WTC11 (cell line): Measurements from ENCODE around the gene KANK4. TPM values are rescaled to one million over a fixed set of nuclear protein-coding genes. Genes with fewer than 3 reads are reported as not detected.

Source experiments
- ATAC-seq: fragments of 200-7000 bp; cut with Tn5 transposase; 2 replicates; pipeline ENCODE4 v1.10.0; 2021; ENCODE audit warnings: mild to moderate bottlenecking, moderate library complexity
- CTCF ChIA-PET: fragments of 300-600 bp; sonication (Branson Sonifier 250); formaldehyde crosslinking; loops from one replicate; lab custom pipeline; 2021; ENCODE audit warnings: antibody characterized with exemption; lab: Charles Lee
- POLR2A ChIA-PET: fragments of 350-600 bp; sonication (Branson Sonifier 250); formaldehyde crosslinking; loops from one replicate; lab custom pipeline; 2021; ENCODE audit warnings: antibody characterized with exemption; lab: Charles Lee
- DNase-seq: peaks from one replicate; pipeline ENCODE4 v3.0.0; 2021; ENCODE audit warnings: low spot score
- H3K27ac Mint-ChIP-seq: 2 replicates; pipeline ENCODE4 v1.8.0; 2021; ENCODE audit warnings: mixed read lengths
- H3K27me3 Mint-ChIP-seq: 2 replicates; pipeline ENCODE4 v1.8.0; 2021; ENCODE audit warnings: low read depth, mild to moderate bottlenecking, moderate library complexity, mixed read lengths
- H3K36me3 Mint-ChIP-seq: 2 replicates; pipeline ENCODE4 v1.8.0; 2021; ENCODE audit warnings: mixed read lengths
- H3K4me1 Mint-ChIP-seq: 2 replicates; pipeline ENCODE4 v1.8.0; 2022; ENCODE audit warnings: mixed read lengths
- H3K4me3 Mint-ChIP-seq: 2 replicates; pipeline ENCODE4 v1.8.0; 2021; ENCODE audit warnings: mild to moderate bottlenecking, moderate library complexity, mixed read lengths
- H3K9me3 Mint-ChIP-seq: 2 replicates; pipeline ENCODE4 v1.8.0; 2021; ENCODE audit warnings: mixed read lengths
- CBFB ChIP-seq: sonication (generic); formaldehyde crosslinking; IDR thresholded peaks from 2 replicates; pipeline ENCODE4 v1.8.1; 2022; ENCODE audit warnings: mild to moderate bottlenecking, low read depth, missing genetic modification reagents
- CREB1 ChIP-seq: sonication (generic); formaldehyde crosslinking; IDR thresholded peaks from 2 replicates; pipeline ENCODE4 v1.8.0; 2023; ENCODE audit warnings: mild to moderate bottlenecking, missing genetic modification reagents
- FOXJ3 ChIP-seq: sonication (generic); formaldehyde crosslinking; IDR thresholded peaks from 2 replicates; pipeline ENCODE4 v1.9.0; 2021; ENCODE audit warnings: missing genetic modification reagents, mild to moderate bottlenecking, borderline replicate concordance
- FOXK1 ChIP-seq: sonication (generic); formaldehyde crosslinking; IDR thresholded peaks from 2 replicates; pipeline ENCODE4 v1.8.0; 2022; ENCODE audit warnings: mild to moderate bottlenecking, moderate library complexity, missing genetic modification reagents
- HMGXB4 ChIP-seq: sonication (generic); formaldehyde crosslinking; IDR thresholded peaks from 2 replicates; pipeline ENCODE4 v1.8.1; 2023; ENCODE audit warnings: mild to moderate bottlenecking, moderate library complexity, missing genetic modification reagents
- JAZF1 ChIP-seq: fragments of 250-450 bp; sonication (Bioruptor Pico); IDR thresholded peaks from 2 replicates; pipeline ENCODE4 v1.9.0; 2021; ENCODE audit warnings: moderate library complexity, mild to moderate bottlenecking, inconsistent platforms
- KAT7 ChIP-seq: sonication (generic); formaldehyde crosslinking; IDR thresholded peaks from 2 replicates; pipeline ENCODE4 v1.8.1; 2023; ENCODE audit warnings: missing genetic modification reagents, mild to moderate bottlenecking, borderline replicate concordance
- MYBL2 ChIP-seq: sonication (generic); formaldehyde crosslinking; IDR thresholded peaks from 2 replicates; pipeline ENCODE4 v1.8.1; 2023; ENCODE audit warnings: mild to moderate bottlenecking, moderate library complexity, missing genetic modification reagents
- OVOL2 ChIP-seq: fragments of 250-450 bp; sonication (Bioruptor Pico); IDR thresholded peaks from 2 replicates; pipeline ENCODE4 v1.9.0; 2021; ENCODE audit warnings: mild to moderate bottlenecking, borderline replicate concordance
- STAT6 ChIP-seq: sonication (generic); formaldehyde crosslinking; conservative IDR thresholded peaks from 2 replicates; pipeline ENCODE4 v1.8.1; 2023; ENCODE audit warnings: mild to moderate bottlenecking, low read depth, missing genetic modification reagents, moderate library complexity
- ZBTB21 ChIP-seq: sonication (generic); formaldehyde crosslinking; IDR thresholded peaks from 2 replicates; pipeline ENCODE4 v1.8.1; 2023; ENCODE audit warnings: mild to moderate bottlenecking, missing genetic modification reagents, borderline replicate concordance
- ZNF416 ChIP-seq: fragments of 250-450 bp; sonication (Bioruptor Pico); IDR thresholded peaks from 2 replicates; pipeline ENCODE4 v1.9.0; 2021; ENCODE audit warnings: mild to moderate bottlenecking, inconsistent platforms
- ZNF532 ChIP-seq: fragments of 250-450 bp; sonication (Bioruptor Pico); IDR thresholded peaks from 2 replicates; pipeline ENCODE4 v1.9.0; 2021; ENCODE audit warnings: mild to moderate bottlenecking, borderline replicate concordance
- ZNF671 ChIP-seq: fragments of 250-450 bp; sonication (Bioruptor Pico); IDR thresholded peaks from 2 replicates; pipeline ENCODE4 v1.8.0; 2021; ENCODE audit warnings: mild to moderate bottlenecking
- total RNA-seq: library from RNA; stranded (reverse); gene quantifications from 3 replicates; pipeline ENCODE4 v1.2.3, GENCODE V29; 2021
- TF ChIP-seq, protein P1 (sequence below): sonication (generic); formaldehyde crosslinking; IDR thresholded peaks from 2 replicates; pipeline ENCODE4 v1.8.0; 2022; ENCODE audit warnings: mild to moderate bottlenecking, missing genetic modification reagents
- TF ChIP-seq, protein P2 (sequence below): sonication (generic); formaldehyde crosslinking; IDR thresholded peaks from 2 replicates; pipeline ENCODE4 v1.8.1; 2022; ENCODE audit warnings: mild to moderate bottlenecking, missing genetic modification reagents, moderate library complexity, borderline replicate concordance
- TF ChIP-seq, protein P3 (sequence below): sonication (generic); formaldehyde crosslinking; IDR thresholded peaks from 2 replicates; pipeline ENCODE4 v1.8.0; 2022; ENCODE audit warnings: mild to moderate bottlenecking, missing genetic modification reagents
- TF ChIP-seq, protein P4 (sequence below): sonication (generic); formaldehyde crosslinking; IDR thresholded peaks from 2 replicates; pipeline ENCODE4 v1.8.0; 2023; ENCODE audit warnings: missing genetic modification reagents
- TF ChIP-seq, protein P5 (sequence below): sonication (generic); formaldehyde crosslinking; IDR thresholded peaks from 2 replicates; pipeline ENCODE4 v1.8.0; 2022; ENCODE audit warnings: mild to moderate bottlenecking, missing genetic modification reagents

The KANK4 gene
- total RNA-seq, 1 experiment from 2014 or later, result 0.35 TPM

- no peak for TF ChIP-seq CREB1 (CRISPR knock-in tag)
- TF ChIP-seq ZNF532 (CRISPR knock-in tag), result no peak
- TF ChIP-seq ZNF416 (CRISPR knock-in tag), result no peak
- TF ChIP-seq, protein P1, sequence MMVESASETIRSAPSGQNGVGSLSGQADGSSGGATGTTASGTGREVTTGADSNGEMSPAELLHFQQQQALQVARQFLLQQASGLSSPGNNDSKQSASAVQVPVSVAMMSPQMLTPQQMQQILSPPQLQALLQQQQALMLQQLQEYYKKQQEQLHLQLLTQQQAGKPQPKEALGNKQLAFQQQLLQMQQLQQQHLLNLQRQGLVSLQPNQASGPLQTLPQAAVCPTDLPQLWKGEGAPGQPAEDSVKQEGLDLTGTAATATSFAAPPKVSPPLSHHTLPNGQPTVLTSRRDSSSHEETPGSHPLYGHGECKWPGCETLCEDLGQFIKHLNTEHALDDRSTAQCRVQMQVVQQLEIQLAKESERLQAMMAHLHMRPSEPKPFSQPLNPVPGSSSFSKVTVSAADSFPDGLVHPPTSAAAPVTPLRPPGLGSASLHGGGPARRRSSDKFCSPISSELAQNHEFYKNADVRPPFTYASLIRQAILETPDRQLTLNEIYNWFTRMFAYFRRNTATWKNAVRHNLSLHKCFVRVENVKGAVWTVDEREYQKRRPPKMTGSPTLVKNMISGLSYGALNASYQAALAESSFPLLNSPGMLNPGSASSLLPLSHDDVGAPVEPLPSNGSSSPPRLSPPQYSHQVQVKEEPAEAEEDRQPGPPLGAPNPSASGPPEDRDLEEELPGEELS (CRISPR knock-in tag), result no peak
- TF ChIP-seq OVOL2 (CRISPR knock-in tag), result no peak
- no peak for TF ChIP-seq ZBTB21 (CRISPR knock-in tag)
- no peak for TF ChIP-seq STAT6 (CRISPR knock-in tag)
- TF ChIP-seq, protein P2, sequence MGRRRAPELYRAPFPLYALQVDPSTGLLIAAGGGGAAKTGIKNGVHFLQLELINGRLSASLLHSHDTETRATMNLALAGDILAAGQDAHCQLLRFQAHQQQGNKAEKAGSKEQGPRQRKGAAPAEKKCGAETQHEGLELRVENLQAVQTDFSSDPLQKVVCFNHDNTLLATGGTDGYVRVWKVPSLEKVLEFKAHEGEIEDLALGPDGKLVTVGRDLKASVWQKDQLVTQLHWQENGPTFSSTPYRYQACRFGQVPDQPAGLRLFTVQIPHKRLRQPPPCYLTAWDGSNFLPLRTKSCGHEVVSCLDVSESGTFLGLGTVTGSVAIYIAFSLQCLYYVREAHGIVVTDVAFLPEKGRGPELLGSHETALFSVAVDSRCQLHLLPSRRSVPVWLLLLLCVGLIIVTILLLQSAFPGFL (CRISPR knock-in tag), result no peak
- TF ChIP-seq CBFB (CRISPR knock-in tag), result no peak
Observed at GRCh38 chr1:62337706-62338631, 18.7 kb upstream of the KANK4 start (continued).

DNA sequence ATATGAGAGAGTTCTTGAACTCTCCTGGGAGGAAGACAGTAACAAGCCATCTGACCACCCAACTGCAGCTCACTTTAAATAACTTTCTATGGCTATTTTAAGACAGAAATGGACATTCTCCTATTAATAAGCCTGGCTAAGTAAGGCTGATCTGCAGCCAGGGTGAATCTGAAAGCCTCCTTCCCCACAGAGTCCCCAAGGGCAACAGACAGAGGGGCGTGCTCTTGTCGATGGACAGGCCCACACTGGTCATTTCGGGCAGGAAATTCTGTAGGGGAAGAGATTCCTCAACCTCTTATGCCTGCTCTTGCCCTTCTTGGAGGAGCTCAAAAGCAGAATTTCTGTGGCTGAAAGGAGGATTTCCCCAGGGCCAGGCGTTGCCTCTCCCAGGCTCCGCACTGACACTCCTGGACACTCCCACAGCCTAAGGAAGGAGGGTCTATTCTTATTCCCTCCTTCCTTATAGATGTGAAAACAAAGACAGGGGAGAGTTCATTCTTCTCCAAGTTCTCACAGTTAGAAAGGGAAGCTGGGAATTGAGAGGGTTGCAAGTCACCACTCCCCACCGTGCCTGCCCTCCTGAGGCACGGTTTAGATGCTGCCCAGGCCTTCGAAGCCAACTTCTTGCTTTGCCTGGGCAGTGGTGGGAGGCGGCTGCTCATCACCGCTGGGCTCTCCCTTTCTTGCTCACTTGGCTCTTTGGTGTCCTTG is 17.9 kb upstream of the KANK4 start:
- CTCF ChIA-PET, result interaction anchor here (0.6 to 1.7 kb wide), 7 partner anchors 10 to 75 kb away, joined by 3 to 9 read pairs (median 3); no protein-coding TSS in a partner anchor
- Mint-ChIP-seq H3K4me3 (no peak overlapping the region), H3K36me3 (no peaks in the 10 kb centered on the region), H3K9me3 (no peaks in the 10 kb centered on the region; the same call in 1 of the 2 replicates), H3K27me3 (no peaks in the 10 kb centered on the region; the same call in none of the 2 replicates), H3K27ac (no peak overlapping the region), H3K4me1 (peaks cover 19% of the 10 kb centered on the region)
- ATAC-seq, result peak; percentile 50
- DNase-seq, result no peak
- POLR2A ChIA-PET, result interaction anchor here (0.8 to 1.0 kb wide), 2 partner anchors 9 to 87 kb away, joined by 3 read pairs; no protein-coding TSS in a partner anchor
- TF ChIP-seq FOXJ3 (CRISPR knock-in tag) (no peak), ZNF671 (CRISPR knock-in tag) (no peak), JAZF1 (CRISPR knock-in tag) (no peak), FOXK1 (no peak), MYBL2 (CRISPR knock-in tag) (no peak), KAT7 (CRISPR knock-in tag) (no peak), HMGXB4 (CRISPR knock-in tag) (no peak)
- TF ChIP-seq, protein P3, sequence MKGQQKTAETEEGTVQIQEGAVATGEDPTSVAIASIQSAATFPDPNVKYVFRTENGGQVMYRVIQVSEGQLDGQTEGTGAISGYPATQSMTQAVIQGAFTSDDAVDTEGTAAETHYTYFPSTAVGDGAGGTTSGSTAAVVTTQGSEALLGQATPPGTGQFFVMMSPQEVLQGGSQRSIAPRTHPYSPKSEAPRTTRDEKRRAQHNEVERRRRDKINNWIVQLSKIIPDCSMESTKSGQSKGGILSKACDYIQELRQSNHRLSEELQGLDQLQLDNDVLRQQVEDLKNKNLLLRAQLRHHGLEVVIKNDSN, result no peak
- TF ChIP-seq, protein P4, sequence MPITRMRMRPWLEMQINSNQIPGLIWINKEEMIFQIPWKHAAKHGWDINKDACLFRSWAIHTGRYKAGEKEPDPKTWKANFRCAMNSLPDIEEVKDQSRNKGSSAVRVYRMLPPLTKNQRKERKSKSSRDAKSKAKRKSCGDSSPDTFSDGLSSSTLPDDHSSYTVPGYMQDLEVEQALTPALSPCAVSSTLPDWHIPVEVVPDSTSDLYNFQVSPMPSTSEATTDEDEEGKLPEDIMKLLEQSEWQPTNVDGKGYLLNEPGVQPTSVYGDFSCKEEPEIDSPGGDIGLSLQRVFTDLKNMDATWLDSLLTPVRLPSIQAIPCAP (CRISPR knock-in tag), result no peak
- TF ChIP-seq, protein P5, sequence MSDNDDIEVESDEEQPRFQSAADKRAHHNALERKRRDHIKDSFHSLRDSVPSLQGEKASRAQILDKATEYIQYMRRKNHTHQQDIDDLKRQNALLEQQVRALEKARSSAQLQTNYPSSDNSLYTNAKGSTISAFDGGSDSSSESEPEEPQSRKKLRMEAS, result no peak
